Measurements from ENCODE around the gene AMACR.
"Not testable (repeated sequence)": the region's sequence is repeated elsewhere in the genome, so short reads cannot be mapped to it uniquely, and the experiment has no call there.

AMACR gene

DNA sequence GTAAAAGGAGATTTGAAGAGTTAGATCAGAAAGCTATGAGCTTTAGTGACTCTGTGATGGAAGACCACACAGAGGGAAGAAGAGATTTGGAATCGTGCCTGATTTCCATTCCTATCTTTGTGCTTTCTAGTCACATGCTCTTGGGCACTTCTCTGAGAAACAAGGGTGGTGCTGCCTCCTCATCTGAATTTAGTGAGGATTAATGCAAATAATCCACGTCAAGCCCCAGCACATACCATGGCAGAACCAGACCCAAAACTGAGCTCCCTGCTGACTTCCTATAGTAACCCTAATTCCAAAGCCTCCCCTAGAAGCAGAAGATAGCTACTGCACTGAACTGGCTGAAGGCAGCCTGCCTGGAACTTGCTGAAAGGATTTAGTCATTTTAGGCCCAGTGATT, 41.0 kb downstream of the AMACR start:
- DNase-seq, result no peak

DNA sequence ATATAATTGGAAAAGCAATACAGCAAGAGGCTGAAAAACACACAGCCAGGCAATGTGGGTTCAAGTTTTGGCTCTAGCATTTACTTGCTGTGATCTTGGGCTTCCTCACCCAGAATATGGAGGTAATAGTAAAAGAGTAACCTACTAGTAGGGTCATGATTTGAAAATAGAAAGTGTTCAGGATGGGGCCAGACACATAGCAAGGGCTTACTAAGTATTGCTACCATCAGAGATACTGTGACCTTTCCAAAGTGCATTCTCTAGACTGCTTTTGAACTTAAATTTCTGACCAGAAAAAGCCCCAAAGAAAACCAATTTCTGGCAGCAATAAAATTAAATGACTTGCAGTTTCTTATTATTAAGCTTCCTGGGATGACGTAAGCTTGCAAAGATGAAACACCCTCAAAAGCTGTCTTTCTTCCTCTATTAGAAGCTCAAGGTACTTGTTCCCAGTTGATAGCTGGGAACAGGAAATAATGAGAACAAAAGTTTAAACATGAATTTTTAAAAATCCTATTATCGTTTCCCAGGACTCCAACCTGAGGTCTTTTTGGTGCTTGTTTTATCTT, 43.6 kb downstream of the AMACR start:
- DNase-seq, result no peak

DNA sequence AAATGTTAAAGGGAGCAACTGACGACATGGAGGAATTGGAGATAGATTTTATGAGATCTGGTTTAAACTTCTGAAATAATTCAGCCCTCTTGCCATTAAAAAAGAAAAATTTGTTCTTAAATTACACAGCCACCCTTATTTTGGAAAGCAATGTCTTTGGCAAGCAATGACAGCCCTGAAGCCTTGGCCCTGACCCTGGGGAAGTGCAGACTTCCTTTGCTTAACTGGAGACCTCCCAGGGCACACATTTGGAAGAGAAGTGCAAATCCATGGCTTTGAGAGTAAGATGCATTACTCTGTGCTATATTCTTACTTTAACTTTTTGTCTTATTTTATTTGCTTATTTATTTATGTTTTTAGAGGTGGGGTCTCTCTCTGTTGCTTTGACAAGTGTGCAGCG, 49.7 kb downstream of the AMACR start:
- DNase-seq, result no peak

DNA sequence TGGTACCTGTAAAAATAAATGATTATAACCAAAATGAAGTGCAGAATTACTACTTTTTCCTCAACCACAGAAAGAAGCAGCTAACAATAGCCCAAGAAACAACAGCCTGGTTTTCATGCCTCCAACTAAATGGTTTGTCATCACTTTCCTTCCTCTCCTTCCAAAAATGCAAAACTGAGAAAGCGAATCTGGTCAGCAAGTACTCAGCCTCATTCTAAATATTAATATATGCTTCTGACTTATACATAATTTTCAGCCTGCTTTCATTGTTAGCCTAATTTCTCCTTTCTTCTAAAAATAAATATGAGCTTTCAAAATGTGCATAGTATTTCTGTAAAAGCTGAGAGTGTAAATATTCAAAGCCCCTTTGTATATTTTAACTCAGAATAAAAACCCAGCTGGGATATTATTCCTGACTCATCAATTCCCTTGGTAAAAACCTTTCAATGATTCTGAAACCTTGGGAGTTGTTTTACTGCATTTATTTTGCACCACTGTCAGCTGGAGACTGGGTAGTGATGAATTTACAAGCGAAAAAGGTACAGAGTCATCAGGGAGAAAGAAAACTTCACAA, 50.2 kb downstream of the AMACR start:
- DNase-seq, result no peak

DNA sequence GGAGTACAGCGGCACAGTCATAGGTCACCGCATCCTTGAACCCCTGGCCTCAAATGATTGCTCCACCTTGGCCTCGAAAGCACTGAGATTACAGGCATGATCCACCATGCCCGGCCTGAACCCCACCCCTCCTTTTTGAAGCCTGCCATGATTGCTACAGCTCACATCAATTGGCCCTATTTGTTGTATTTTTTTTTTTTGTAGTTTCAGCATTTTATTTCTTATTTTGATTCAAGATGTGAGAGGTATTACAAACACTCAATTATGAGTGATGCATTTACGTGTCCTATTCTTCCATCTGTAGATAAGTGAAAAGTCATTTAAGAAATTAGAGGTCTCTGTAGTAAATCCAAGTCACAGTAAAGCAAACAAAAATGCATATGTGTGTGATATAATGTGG, 55.7 kb downstream of the AMACR start:
- DNase-seq, result not testable (repeated sequence)

DNA sequence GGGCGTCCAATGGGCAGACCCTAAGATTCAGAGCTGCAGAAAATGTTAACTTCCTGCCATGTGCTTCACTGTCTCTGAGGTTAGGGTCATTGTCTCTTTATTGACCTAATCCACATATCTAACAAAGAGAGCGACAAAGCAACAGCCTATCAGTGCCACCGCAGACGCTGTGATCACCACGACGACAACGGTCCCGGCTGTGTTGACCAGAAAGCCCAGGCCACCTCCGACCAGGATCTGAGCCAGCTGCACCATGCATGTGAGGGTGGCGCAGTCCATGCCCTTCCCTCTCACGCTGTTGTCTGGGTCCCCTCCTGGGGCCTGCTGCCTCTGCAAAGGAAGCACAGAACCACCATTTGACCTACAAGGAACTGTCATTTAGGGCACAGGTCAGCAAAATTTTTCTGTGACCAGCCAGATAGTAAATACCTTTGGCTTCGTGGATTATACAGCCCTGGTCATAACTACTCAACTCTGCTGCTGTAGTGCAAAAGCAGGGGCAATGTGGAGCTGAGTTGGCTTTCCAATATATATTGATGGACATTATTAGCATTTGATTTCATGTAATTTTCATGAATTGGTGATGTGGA, 63.2 kb downstream of the AMACR start:
- DNase-seq, result no peak

DNA sequence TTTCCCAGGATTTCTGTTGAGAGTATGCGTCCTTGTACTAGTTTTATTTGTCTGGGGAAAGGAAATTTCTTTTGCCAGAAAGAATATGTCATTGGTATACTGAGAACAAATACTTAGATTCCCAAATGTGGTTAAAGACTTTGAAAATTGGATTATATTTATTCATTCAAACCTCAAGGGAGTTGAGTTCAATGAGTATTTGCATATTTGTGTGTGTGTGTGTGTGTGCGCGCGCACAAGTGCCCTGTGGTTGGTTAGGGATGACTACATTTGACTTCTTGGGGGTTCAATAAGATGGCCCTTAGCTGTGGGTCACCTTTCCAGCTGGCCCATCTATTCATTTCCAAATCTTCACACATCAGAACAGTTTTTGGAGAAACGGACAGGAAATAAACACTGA, 66.8 kb downstream of the AMACR start:
- DNase-seq, result no peak

DNA sequence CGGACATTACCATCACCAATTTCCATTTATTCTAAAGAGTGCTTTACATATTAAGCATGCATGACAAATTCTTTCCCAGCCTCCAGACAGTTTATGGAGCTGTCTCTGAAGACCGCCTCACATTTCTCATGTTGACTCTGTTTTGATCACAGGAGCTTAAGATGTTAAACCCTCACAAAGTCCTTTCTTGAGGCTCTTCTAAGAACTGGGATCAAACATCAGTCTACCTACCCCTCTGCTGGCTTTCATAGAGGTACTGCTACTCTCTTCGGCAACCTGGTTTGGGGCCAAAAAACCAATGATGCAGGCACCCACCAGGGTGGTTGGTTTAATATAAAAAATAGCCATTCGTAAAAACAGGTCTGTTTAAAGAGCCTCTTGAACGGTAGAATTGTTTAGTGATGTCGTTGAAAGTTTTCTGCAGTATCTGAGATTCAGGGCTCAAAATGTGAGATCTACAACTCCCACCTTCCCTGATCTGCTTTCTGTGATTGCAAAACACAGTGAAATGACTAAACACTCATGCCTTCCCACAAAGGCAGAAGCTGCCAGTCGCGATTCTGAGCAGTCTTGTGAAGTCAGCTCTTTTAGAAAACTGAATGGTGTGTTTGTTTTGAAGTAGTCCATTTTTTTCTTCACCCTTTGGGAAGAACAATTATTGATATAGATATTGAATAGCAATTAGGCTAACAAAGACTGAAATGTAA, 68.1 kb downstream of the AMACR start:
- DNase-seq, result no peak

DNA sequence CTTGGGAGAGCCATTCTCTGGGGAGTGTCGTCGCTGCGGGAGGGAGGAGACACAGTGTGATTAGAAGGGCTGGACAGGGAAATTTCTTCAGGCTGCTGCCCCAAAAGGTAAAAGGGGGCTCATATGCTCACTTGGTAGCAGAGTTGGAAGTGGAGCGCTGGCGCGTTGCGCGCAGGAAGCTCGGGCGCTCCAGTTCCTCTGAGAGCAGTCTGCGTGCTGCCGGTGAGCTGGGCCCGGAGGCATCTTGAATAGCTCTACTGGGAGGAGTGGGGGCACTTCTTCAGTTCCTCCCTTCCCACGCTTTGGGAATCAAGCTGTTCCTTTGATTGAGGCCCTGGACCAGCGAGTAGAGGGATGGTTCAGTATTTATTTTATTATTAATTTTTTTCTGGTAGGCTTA, 69.0 kb downstream of the AMACR start:
- no peak for DNase-seq

DNA sequence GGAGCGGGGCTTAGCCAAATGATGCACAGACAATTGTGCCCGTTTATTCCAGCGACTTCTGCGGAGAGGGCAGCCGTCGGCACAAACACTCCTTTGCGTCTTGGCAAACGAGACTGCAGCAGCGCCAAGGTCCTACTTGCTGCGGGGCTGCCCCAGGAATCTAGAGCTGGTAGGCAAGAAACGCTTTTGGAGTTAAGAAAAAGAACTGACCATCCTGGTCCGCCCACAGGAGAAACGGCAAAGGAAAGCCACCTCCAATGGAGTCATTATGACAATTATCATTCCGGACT, 69.4 kb downstream of the AMACR start:
- no peak for DNase-seq

DNA sequence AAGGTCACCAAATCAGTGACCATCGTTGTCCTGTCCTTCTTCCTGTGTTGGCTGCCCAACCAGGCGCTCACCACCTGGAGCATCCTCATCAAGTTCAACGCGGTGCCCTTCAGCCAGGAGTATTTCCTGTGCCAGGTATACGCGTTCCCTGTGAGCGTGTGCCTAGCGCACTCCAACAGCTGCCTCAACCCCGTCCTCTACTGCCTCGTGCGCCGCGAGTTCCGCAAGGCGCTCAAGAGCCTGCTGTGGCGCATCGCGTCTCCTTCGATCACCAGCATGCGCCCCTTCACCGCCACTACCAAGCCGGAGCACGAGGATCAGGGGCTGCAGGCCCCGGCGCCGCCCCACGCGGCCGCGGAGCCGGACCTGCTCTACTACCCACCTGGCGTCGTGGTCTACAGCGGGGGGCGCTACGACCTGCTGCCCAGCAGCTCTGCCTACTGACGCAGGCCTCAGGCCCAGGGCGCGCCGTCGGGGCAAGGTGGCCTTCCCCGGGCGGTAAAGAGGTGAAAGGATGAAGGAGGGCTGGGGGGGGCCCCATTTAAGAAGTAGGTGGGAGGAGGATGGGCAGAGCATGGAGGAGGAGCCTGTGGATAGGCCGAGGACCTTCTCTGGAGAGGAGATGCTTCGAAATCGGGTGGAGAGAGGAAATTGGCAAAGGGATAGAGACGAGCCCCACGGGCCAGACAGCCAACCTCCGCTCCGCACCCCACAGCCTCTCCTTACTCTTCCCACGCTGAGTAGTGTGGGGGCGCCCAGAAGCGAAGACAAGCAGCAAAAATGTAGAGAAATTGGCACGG, 69.9 kb downstream of the AMACR start:
- DNase-seq, result no peak

DNA sequence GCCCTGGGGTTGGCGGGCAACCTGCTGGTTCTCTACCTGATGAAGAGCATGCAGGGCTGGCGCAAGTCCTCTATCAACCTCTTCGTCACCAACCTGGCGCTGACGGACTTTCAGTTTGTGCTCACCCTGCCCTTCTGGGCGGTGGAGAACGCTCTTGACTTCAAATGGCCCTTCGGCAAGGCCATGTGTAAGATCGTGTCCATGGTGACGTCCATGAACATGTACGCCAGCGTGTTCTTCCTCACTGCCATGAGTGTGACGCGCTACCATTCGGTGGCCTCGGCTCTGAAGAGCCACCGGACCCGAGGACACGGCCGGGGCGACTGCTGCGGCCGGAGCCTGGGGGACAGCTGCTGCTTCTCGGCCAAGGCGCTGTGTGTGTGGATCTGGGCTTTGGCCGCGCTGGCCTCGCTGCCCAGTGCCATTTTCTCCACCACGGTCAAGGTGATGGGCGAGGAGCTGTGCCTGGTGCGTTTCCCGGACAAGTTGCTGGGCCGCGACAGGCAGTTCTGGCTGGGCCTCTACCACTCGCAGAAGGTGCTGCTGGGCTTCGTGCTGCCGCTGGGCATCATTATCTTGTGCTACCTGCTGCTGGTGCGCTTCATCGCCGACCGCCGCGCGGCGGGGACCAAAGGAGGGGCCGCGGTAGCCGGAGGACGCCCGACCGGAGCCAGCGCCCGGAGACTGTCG, 70.7 kb downstream of the AMACR start:
- no peak for DNase-seq

DNA sequence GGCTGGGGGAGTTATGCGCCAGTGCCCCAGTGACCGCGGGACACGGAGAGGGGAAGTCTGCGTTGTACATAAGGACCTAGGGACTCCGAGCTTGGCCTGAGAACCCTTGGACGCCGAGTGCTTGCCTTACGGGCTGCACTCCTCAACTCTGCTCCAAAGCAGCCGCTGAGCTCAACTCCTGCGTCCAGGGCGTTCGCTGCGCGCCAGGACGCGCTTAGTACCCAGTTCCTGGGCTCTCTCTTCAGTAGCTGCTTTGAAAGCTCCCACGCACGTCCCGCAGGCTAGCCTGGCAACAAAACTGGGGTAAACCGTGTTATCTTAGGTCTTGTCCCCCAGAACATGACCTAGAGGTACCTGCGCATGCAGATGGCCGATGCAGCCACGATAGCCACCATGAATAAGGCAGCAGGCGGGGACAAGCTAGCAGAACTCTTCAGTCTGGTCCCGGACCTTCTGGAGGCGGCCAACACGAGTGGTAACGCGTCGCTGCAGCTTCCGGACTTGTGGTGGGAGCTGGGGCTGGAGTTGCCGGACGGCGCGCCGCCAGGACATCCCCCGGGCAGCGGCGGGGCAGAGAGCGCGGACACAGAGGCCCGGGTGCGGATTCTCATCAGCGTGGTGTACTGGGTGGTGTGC, 71.4 kb downstream of the AMACR start, which contains the start of gene RXFP3:
RXFP3 (plus strand) TSS at position 6 of the 636 bp plus-strand sequence; CDS start at position 361, 355 bp downstream.
- no peak for DNase-seq

All from C1 segment of cervical spinal cord (tissue), 14 donors.